ENCODE measurements around the gene NGF. TPM values are rescaled to one million over a fixed set of nuclear protein-coding genes. Genes with fewer than 3 reads are reported as not detected.
"Not testable (repeated sequence)": the region's sequence is repeated elsewhere in the genome, so short reads cannot be mapped to it uniquely, and the experiment has no call there.

Gene NGF
- total RNA-seq (2014; rRNA removed; shearing (Covaris generic)): 0.45 and 0.51 TPM in 2 replicates

- DNase-seq (ENCODE audit: low read depth): peak; percentile 77
Measured at GRCh38 chr1:115337633-115338456, at the start of gene NGF. NGF (minus strand) TSS chr1:115338249; CDS start chr1:115286795, 51,454 bp downstream.

DNA sequence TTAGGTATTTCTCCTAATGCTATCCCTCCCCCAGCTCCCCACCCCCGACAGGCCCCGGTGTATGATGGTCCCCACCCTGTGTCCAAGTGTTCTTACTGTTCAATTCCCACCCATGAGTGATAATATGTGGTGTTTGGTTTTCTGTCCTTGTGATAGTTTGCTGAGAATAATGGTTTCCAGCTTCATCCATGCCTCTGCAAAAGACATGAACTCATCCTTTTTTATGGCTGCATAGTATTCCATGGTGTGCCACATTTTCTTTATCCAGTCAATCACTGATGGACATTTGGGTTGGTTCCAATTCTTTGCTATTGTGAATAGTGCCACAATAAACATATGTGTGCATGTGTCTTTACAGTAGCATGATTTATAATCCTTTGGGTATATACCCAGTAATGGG, 45.4 kb upstream of the NGF start:
- not testable (repeated sequence) for DNase-seq (ENCODE audit: low read depth)

GRCh38 chr1:115379943-115380342, 41.9 kb upstream of the NGF start:
- no peak for DNase-seq (ENCODE audit: low read depth)

DNA sequence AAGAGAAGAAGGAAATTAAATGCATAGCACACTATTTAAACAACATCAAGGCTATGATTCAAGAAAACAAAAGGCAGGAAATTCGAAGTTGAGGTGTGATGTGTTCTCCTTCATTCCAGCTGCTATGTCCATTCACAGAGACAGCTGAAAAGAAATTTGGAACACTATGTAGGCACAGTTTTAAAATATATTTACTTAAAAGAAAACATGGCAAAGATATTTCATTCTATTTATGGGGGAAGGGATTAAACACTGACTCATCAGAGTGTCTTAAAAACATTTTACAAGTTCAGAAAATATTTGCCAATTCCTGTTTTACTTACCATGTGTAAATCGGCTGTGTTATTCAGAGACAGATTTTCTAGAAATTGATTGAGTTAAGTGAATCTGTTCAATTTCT, 39.4 kb upstream of the NGF start:
- DNase-seq (ENCODE audit: low read depth): no peak

- no peak for DNase-seq (ENCODE audit: low read depth)
Measured at GRCh38 chr1:115374598-115374997, 36.5 kb upstream of the NGF start.

DNA sequence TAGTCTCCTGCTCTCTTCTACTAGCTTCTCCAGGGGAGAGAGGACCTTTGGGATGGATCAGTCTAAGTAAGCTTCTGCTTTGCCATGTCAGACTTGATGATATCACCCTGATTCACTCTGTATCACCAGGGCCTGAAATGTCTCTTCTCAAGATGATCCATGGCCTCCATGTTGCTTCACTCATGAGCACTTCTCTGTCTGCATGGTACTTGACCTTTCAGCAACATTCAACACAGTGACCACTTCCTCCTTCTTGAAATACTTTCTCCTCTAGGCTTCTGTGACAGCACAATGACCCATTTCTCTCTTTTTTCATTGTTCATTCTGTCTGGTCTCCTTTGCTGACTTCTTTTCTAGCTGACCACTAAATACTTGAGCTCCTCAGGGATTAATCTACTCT, 35.3 kb upstream of the NGF start:
- peak; percentile 55 for DNase-seq (ENCODE audit: low read depth)

GRCh38 chr1:115365738-115366137, 27.7 kb upstream of the NGF start:
- no peak for DNase-seq (ENCODE audit: low read depth)

- no peak for DNase-seq (ENCODE audit: low read depth)
Measured at GRCh38 chr1:115364780-115365155, 26.7 kb upstream of the NGF start.

- DNase-seq (ENCODE audit: low read depth): no peak
Measured at GRCh38 chr1:115364046-115364779, 26.2 kb upstream of the NGF start.

GRCh38 chr1:115363171-115363570, 25.1 kb upstream of the NGF start:
- DNase-seq (ENCODE audit: low read depth): no peak

- DNase-seq (ENCODE audit: low read depth): not testable (repeated sequence)
Measured at GRCh38 chr1:115360505-115361129, 22.6 kb upstream of the NGF start.

- DNase-seq (ENCODE audit: low read depth): not testable (repeated sequence)
Measured at GRCh38 chr1:115359787-115360452, 21.9 kb upstream of the NGF start.

DNA sequence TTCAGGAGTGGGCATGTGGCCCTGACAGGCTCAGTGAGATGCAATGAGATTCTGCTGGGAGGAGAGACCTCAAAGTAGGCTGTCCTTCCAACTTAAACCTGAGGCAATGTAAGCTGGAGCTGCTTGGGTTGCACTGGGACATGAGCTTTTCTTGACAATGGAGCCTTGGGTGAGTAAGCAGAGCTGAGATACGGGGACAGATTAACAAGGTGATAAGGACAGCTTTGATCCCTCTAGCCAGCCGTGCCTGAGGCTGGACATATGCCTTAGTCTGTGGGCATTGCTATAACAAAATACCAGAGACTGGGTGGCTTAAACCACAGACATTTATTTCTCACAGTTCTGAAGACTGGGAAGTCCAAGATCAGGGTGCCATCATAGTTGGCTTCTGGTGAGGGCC, 18.3 kb upstream of the NGF start:
- DNase-seq (ENCODE audit: low read depth): no peak

- DNase-seq (ENCODE audit: low read depth): no peak
Measured at GRCh38 chr1:115355069-115355468, 17.0 kb upstream of the NGF start.

GRCh38 chr1:115351143-115351542, 13.1 kb upstream of the NGF start:
- DNase-seq (ENCODE audit: low read depth): no peak

GRCh38 chr1:115348636-115349035, 10.6 kb upstream of the NGF start:
- no peak for DNase-seq (ENCODE audit: low read depth)

GRCh38 chr1:115347282-115347681, 9.2 kb upstream of the NGF start:
- DNase-seq (ENCODE audit: low read depth): no peak

GRCh38 chr1:115343200-115343737, 5.2 kb upstream of the NGF start:
- no peak for DNase-seq (ENCODE audit: low read depth)

- no peak for DNase-seq (ENCODE audit: low read depth)
Measured at GRCh38 chr1:115341948-115342347, 3.9 kb upstream of the NGF start.

GRCh38 chr1:115340879-115341278, 2.8 kb upstream of the NGF start:
- DNase-seq (ENCODE audit: low read depth): no peak

DNA sequence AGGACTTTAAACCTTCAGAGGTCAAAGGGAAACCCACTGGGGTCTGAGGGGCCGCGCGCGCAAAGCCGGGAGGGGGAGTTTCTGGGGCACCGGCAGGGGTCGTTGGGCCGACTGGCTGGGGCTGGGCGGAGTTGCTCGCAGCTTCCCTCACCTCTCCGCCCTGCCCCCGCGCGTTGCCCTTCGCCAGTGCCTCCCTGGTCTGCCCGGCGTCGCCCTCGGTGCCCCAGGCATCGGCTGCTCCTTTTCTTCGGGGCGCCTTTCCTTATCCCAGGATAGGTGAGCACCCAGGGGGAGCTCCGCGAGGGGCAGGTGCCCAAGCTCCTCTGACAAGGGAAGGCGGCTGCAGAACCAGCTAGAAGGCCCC, 390 bp upstream of the NGF start:
- DNase-seq (ENCODE audit: low read depth): no peak

DNA sequence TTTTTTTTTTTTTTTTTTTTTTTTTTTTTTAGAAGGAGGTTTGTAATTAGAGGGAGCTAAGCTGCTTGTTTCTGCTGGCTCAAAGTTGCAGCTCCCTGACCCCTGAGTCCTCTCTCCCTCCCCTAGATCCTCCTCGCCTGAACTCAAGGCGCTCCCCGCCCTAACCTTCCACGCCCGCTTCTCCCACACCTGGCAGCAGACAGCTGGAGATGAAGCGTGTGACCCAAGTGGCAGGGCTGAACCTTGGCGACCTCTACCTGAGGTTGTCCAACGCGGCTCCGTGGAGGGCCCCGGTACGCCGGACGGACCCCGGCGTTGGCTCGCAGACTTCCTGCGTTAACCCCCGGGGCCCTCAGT, 795 bp downstream of the NGF start:
- no peak for DNase-seq (ENCODE audit: low read depth)

Measured in Daoy (cell line).